PFSK-1 (cell line): ENCODE data around the gene LITAF.

ENCODE experiments used
- POLR2AphosphoS5 ChIP-seq: IDR thresholded peaks from 2 replicates; pipeline ENCODE4 v1.6.1; 2012; ENCODE audit warnings: low read depth, mild to moderate bottlenecking, control low read depth, low read length, moderate library complexity
- TF ChIP-seq, protein P1 (sequence below), 2 experiments: IDR thresholded peaks; 2 replicates each; pipeline versions ENCODE4 v1.6.1 to v1.8.0; 2011 to 2012; ENCODE audit warnings: low read depth in 2 of 2, low read length in 2 of 2, control low read depth in 1 of 2, inconsistent platforms in 1 of 2, mild to moderate bottlenecking in 1 of 2, moderate library complexity in 1 of 2; ENCODE audit not compliant: insufficient read depth in 1 of 2

DNA sequence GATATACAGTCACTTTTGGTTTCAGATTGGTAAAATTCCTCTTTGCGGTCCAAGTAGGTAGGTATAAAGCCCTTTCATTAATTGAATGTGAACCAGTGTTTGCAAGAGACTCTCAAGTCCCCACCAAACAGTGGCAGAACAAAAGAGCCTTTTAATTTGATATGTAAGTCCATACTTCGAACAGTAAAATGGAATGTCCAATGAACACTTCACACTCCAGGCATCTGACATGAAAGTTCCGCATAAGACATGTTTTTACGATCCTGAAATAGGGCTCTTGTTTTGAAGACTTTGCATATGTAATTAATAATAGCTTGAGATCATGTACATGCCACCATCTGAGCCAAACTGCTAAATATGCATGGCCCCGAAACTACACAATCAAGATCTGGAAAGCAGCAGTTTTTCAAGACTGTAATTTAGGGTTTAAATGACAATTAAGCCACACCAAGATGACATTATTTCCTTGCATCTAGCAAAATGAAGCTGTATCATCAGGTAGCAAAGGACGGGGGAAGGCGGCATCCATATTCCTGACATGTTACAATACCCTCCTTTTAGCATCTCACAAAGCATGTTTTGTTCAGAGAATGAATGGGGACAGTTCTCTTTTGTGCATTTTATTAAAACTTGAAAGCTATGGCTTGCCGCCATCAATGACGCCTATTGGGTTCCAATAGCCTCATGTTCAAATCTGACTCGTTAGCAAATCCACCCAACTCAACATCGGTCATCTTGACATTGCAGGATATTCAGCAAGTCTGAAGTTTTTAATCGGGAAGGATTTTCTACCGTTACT, 39.4 kb downstream of the LITAF start:
- TF ChIP-seq POLR2AphosphoS5: no peak
- TF ChIP-seq, protein P1, sequence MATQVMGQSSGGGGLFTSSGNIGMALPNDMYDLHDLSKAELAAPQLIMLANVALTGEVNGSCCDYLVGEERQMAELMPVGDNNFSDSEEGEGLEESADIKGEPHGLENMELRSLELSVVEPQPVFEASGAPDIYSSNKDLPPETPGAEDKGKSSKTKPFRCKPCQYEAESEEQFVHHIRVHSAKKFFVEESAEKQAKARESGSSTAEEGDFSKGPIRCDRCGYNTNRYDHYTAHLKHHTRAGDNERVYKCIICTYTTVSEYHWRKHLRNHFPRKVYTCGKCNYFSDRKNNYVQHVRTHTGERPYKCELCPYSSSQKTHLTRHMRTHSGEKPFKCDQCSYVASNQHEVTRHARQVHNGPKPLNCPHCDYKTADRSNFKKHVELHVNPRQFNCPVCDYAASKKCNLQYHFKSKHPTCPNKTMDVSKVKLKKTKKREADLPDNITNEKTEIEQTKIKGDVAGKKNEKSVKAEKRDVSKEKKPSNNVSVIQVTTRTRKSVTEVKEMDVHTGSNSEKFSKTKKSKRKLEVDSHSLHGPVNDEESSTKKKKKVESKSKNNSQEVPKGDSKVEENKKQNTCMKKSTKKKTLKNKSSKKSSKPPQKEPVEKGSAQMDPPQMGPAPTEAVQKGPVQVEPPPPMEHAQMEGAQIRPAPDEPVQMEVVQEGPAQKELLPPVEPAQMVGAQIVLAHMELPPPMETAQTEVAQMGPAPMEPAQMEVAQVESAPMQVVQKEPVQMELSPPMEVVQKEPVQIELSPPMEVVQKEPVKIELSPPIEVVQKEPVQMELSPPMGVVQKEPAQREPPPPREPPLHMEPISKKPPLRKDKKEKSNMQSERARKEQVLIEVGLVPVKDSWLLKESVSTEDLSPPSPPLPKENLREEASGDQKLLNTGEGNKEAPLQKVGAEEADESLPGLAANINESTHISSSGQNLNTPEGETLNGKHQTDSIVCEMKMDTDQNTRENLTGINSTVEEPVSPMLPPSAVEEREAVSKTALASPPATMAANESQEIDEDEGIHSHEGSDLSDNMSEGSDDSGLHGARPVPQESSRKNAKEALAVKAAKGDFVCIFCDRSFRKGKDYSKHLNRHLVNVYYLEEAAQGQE (IDR thresholded peaks at IDR 0.05; ENCODE audit: insufficient read depth in 1 of 2, low read depth in 2 of 2, low read length in 2 of 2): no peak
